ENCODE measurements around the gene TXNDC5.

- TF ChIP-seq CTCF (conservative IDR thresholded peaks at IDR 0.05; ENCODE audit: low read depth in 2 of 2) (no peak), POLR2AphosphoS5 (IDR thresholded peaks at IDR 0.05; ENCODE audit: low read depth) (no peak), EZH2 (IDR thresholded peaks at IDR 0.05; ENCODE audit: low read depth, unreplicated experiment) (no peak), EZH2phosphoT487 (IDR thresholded peaks at IDR 0.05; ENCODE audit: unreplicated experiment) (no peak), REST (IDR thresholded peaks at IDR 0.05; ENCODE audit: unreplicated experiment) (no peak), ZNF114 (CRISPR knock-in tag; IDR thresholded peaks at IDR 0.05) (no peak), JUNB (IDR thresholded peaks at IDR 0.05; ENCODE audit: unreplicated experiment) (no peak), ETS1 (IDR thresholded peaks at IDR 0.05) (no peak), ZNF462 (CRISPR knock-in tag; IDR thresholded peaks at IDR 0.05) (no peak), CREB1 (CRISPR knock-in tag; IDR thresholded peaks at IDR 0.05; ENCODE audit: low read depth) (no peak), ZNF331 (CRISPR knock-in tag; IDR thresholded peaks at IDR 0.05; ENCODE audit: low read depth) (no peak)
Measured at GRCh38 chr6:7897461-7898192, 13.0 kb downstream of the TXNDC5 start.

All from GM23338 (cell line).